ENCODE measurements around the gene B4GALT3.

Gene B4GALT3

GRCh38 chr1:161200421-161200991, 23.2 kb upstream of the B4GALT3 start:
- TF ChIP-seq RAD21 (IDR thresholded peaks at IDR 0.05; ENCODE audit: low read depth) (no peak), EP300 (IDR thresholded peaks at IDR 0.05; ENCODE audit: borderline replicate concordance) (no peak), CEBPB (IDR thresholded peaks at IDR 0.05) (no peak), USF1 (IDR thresholded peaks at IDR 0.05) (no peak), EGR1 (IDR thresholded peaks at IDR 0.05) (no peak), MAX (IDR thresholded peaks at IDR 0.05) (no peak), NFIC (IDR thresholded peaks at IDR 0.05) (no peak), TAF1 (IDR thresholded peaks at IDR 0.05; ENCODE audit: low read depth) (no peak), CREB1 (IDR thresholded peaks at IDR 0.05; ENCODE audit: low read depth) (no peak), FOXM1 (IDR thresholded peaks at IDR 0.05; ENCODE audit: borderline replicate concordance, low read depth) (no peak)

- TF ChIP-seq MAX (IDR thresholded peaks at IDR 0.05) (no peak), REST (IDR thresholded peaks at IDR 0.05; ENCODE audit: low read depth) (no peak), TAF1 (IDR thresholded peaks at IDR 0.05; ENCODE audit: low read depth) (no peak), ZBTB7A (IDR thresholded peaks at IDR 0.05; ENCODE audit: low read depth) (no peak)
Measured at GRCh38 chr1:161199506-161200139, 22.3 kb upstream of the B4GALT3 start.

- TF ChIP-seq EGR1 (IDR thresholded peaks at IDR 0.05) (no peak), TEAD4 (IDR thresholded peaks at IDR 0.05) (no peak), TCF12 (IDR thresholded peaks at IDR 0.05; ENCODE audit: low read depth) (no peak), NFIC (IDR thresholded peaks at IDR 0.05) (no peak), EP300 (IDR thresholded peaks at IDR 0.05; ENCODE audit: borderline replicate concordance) (no peak), YY1 (IDR thresholded peaks at IDR 0.05; ENCODE audit: low read depth) (no peak), FOXM1 (IDR thresholded peaks at IDR 0.05; ENCODE audit: borderline replicate concordance, low read depth) (no peak)
Measured at GRCh38 chr1:161198897-161199431, 21.7 kb upstream of the B4GALT3 start, which contains the start of gene ADAMTS4. Gene ADAMTS4 (minus strand): TSS chr1:161199054. CDS start chr1:161198627, 427 bp downstream.

- TF ChIP-seq YY1 (IDR thresholded peaks at IDR 0.05; ENCODE audit: low read depth), result no peak
- TF ChIP-seq NFIC (IDR thresholded peaks at IDR 0.05), result peak; percentile 58; the same call in 1 of the 2 replicates
Measured at GRCh38 chr1:161198194-161198896, 21.0 kb upstream of the B4GALT3 start.

- TF ChIP-seq TAF1 (IDR thresholded peaks at IDR 0.05; ENCODE audit: low read depth), result no peak
- TF ChIP-seq EGR1 (IDR thresholded peaks at IDR 0.05), result no peak
- TF ChIP-seq RAD21 (IDR thresholded peaks at IDR 0.05; ENCODE audit: low read depth), result no peak
- TF ChIP-seq TCF12 (IDR thresholded peaks at IDR 0.05; ENCODE audit: low read depth), result no peak
Measured at GRCh38 chr1:161197560-161198193, 20.4 kb upstream of the B4GALT3 start.

GRCh38 chr1:161196521-161197451, 19.5 kb upstream of the B4GALT3 start:
- TF ChIP-seq TAF1 (IDR thresholded peaks at IDR 0.05; ENCODE audit: low read depth), result no peak
- TF ChIP-seq MAX (IDR thresholded peaks at IDR 0.05), result no peak
- TF ChIP-seq YY1 (IDR thresholded peaks at IDR 0.05; ENCODE audit: low read depth), result no peak
- no peak for TF ChIP-seq REST (IDR thresholded peaks at IDR 0.05; ENCODE audit: low read depth)
- TF ChIP-seq USF1 (IDR thresholded peaks at IDR 0.05), result no peak
- no peak for TF ChIP-seq EP300 (IDR thresholded peaks at IDR 0.05; ENCODE audit: borderline replicate concordance)
- TF ChIP-seq FOXM1 (IDR thresholded peaks at IDR 0.05; ENCODE audit: borderline replicate concordance, low read depth), result no peak

Measured in Ishikawa (cell line).